NOMO-1 treated with DMSO at 0.1 percent for 48 hours (cell line): Measurements from ENCODE around the gene TPST1.

Experiments used
- DNase-seq: peaks from one replicate; lab custom pipeline; 2025; ENCODE audit not compliant: unreplicated experiment; lab: John Stamatoyannopoulos, UW

Gene TPST1

GRCh38 chr7:66281678-66282590, 76.8 kb downstream of the TPST1 start:
- DNase-seq, result peak; percentile 62

DNA sequence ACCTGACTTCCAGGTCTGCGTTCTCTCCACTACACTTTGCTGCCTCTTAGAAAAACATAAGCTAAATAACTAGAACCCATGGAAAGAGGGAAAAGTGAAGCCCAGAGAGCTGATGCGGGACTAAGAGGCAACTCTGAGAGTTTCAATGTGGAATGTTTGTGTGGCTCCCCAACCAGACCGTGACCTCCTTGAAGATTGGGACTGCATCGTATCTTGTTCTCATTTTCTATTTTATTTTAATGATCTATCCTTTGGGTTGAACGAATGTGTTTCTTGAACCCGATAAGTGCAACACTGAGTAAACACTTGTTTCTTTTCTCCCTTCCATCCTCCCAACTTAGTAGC, 77.4 kb downstream of the TPST1 start:
- DNase-seq, result no peak

DNA sequence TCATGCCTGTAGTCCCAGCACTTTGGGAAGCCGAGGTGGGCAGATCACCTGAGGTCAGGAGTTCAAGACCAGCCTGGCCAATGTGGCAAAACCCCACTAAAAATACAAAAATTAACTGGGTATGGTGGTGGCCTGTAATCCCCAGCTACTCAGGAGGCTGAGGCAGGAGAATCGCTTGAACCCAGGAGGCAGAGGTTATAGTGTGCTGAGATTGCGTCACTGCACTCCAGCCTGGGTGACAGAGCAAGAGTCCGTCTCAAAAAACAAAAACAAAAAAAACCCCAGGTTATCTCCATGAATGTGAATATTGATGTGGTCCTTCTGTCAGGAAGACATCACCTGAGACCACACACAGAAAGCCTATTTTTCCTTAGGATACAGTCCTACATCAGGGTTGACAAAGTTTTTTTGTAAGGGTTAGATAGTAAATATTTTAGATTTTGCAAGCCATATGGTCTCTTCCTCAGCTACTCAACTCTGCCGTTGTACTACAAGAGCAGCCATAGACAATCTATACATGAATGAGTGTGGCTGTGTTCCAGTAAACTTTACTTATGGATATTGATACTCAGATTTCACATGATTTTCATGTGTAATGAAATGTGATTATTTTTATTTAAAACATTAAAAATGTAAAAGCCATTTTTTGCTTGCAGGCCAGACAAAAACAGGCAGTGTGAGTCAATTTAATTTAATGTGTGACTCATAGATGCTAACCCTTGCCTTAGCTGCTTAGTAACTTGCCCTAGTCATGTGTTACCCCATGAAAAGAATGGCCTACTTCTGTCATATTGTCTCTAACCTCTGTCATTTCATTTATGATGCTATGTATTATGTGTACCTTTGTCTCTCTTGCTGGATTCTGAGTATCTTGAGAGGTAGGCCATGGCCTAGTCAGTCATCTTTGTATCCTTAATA, 78.1 kb downstream of the TPST1 start:
- DNase-seq, result peak; percentile 65

- DNase-seq, result peak; percentile 91
These were observed 90.9 kb downstream of the TPST1 start for GRCh38 chr7:66296001-66296521.

GRCh38 chr7:66296557-66296956, 91.4 kb downstream of the TPST1 start:
- peak; percentile 70 for DNase-seq

DNA sequence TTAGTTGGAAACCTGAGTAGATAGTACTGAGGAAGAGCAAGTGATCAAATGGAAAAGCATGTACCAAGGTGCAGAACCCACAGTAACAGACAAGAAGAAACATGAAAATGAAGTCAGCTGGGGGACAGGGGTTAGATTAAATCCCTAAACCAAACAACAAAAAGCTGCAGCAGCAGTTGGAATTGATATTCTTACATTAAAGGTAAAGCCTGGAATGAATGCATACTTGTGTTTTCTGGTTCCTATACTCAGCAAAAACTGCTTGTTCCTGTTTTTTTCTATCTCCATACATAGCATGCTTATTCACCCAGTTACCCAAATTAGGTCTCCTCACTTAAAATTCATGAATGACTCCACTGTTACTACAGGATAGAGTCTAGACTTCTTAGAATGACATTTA, 92.4 kb downstream of the TPST1 start:
- DNase-seq, result peak; percentile 73

DNA sequence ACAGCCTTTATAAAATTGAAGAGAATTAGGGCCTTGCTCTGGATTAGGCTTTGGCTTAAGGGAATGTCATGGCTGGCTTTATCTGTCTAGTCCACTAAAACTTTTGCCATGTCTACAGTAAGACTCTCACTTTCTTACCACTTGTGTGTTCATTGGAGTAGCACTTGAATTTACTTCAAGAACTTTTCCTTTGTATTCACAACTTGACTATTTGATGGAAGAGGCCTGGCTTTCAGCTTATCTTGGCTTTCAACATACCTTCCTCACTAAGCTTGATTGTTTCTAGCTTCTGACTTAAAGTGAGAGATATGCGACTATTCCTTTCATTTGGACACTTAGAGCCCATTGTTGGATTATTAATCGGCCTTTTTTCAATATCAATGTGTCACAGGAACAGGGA, 96.1 kb downstream of the TPST1 start:
- no peak for DNase-seq

GRCh38 chr7:66301737-66302136, 96.6 kb downstream of the TPST1 start:
- peak; percentile 81 for DNase-seq

DNA sequence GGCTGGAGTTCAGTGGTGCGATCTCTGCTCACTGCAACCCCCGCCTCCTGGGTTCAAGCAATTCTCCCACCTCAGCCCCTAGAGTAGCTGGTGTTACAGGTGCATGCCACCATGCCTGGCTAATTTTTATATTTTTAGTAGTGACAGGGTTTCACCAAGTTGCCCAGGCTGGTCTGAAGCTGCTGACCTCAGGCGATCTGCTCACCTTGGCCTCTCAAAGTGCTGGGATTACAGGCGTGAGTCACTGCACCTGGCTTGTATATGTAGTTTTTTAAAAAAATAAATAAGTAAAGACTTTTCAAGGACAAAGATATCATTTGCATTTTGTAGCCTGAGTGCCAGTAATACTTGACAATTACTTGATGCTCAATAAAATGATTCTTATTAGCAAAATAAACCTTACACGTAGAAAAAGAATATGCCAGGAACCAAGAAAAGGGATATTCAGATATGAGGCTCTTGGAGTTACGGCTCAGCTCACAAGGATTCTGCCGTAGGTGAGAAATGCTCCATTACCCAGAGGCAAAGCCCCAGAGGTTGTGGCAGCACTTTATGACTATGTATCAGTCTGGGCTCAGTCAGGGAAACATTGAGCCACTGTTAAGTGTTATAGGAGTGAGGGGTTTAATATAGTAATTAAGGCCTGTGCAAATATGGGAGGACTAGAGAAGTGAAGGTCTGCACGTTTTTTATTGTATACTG, 98.5 kb downstream of the TPST1 start:
- no peak for DNase-seq

GRCh38 chr7:66304536-66304935, 99.4 kb downstream of the TPST1 start:
- no peak for DNase-seq

DNA sequence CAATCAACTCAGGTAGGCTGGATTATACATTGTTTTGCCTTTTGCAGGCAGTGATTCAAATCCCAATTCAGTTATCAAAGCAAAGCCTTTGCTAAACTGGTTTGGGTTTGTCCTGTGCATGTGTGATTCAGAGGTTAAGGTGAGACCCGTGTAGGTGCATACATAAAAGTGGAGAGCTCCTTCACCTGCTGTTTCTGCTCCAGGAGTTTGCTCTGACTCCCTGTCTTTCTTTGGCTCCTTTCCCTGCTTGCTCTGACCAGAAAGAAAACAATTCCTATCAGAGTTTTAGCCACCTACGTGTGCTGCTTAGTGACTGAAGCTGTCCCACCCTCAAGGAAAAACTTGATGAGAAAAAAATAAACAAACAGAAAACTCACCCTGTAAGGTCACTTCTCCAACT, 101.1 kb downstream of the TPST1 start:
- no peak for DNase-seq

GRCh38 chr7:66307591-66308215, 102.6 kb downstream of the TPST1 start:
- no peak for DNase-seq

DNA sequence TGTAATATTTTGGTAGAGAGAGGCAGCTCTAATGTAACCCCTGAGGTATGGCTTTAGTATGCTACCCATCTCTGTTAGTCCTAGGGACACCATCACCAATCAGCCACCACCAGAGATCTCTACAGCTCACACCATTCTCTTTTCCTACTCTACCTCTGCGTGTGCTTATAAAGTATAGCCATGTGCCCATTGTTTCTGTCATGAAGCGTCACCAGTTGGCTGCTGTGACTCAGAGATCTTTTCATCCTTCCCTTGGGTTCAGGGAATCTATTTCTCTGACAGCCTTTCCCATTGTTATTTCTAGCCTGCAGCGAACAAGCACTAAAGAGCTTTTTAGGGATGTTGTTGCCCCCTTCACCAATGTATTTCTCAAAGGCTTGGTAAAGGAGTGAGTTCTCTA, 103.3 kb downstream of the TPST1 start:
- no peak for DNase-seq

DNA sequence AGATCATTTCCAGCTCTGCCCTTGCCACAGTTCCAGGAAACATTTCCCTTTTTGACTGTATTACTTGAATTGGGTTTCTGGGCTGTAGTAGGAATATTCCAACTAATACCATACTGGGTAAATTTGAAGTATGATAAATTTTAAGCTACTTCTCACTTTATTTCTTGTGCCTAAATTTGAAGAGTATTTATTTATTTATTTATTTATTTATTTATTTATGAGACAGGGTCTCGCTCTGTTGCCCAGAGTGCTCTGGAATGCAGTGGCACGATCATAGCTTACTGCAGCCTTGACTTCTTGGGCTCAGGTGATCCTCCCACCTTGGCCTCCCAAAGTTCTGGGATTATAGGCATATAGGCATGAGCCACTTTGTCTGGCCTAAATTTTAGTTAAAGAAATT, 105.5 kb downstream of the TPST1 start:
- no peak for DNase-seq

DNA sequence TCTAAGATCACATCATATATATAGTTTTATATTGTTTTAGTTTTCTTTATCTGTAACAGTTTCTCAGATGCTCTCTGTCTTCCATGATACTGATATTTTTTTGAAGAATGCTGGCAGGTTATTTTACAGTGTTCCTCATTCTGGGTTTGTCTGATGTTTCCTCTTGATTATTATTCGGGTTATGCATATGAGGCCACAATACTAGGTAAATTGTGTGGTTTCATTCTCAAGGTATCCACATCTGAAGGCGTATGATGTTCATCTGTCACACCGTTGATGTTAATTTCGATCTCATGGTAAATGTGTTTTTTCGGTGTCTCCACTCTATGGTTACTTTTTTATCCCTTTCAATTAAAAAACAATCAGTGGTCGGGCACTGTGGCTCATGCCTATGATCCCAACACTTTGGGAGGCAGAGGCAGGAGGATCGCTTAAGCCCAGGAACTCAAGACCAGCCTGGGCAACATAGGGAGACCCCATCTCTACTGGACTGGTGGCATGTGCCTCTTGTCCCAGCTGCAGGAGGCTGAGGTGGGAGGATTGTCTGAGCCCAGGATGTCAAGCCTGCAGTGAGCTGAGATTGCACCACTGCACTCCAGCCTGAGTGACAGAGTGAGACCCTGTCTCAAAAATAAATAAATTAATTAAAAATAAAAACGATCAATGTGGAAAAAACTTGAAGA, 108.9 kb downstream of the TPST1 start:
- no peak for DNase-seq

DNA sequence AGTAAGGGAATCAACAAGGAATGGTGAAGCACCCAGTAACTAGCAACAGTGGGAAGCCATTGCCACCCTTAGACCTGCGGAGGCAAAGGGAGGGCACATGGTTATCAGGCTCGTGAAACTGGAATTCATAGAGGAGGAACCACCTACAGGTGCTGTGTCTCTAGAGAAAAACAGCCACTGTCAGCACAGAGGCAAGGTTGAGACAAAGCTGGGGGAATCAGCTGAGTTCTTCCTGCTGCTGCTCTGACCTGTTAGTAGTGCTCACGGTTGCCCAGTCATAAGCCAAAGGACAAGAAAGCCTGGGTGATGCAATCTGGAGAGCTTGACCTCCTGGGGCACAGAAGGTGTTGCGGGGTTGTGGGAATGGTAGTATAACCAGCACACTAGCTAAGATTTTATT, 110.1 kb downstream of the TPST1 start:
- DNase-seq, result no peak

- DNase-seq, result no peak
These were observed 114.4 kb downstream of the TPST1 start for GRCh38 chr7:66319407-66319979.

GRCh38 chr7:66321283-66321682, 116.1 kb downstream of the TPST1 start:
- no peak for DNase-seq

- DNase-seq, result no peak
These were observed 118.1 kb downstream of the TPST1 start for GRCh38 chr7:66323114-66323796.
